GM21723 (cell line): Measurements from ENCODE around the gene FTL.

Source experiments
- ATAC-seq: cut with Tn5 transposase; IDR thresholded peaks from one replicate; pipeline ENCODE4 v1.9.1; 2021; ENCODE audit warnings: mild to moderate bottlenecking, moderate library complexity; ENCODE audit not compliant: unreplicated experiment

Gene FTL

GRCh38 chr19:48989701-48990291 lies 24.7 kb downstream of the FTL start:
- ATAC-seq: no peak

- no peak for ATAC-seq
Measured at GRCh38 chr19:48990400-48990799, 25.3 kb downstream of the FTL start.

- no peak for ATAC-seq
Measured at GRCh38 chr19:48991011-48991609, 26.0 kb downstream of the FTL start.

- no peak for ATAC-seq
Measured at GRCh38 chr19:48991873-48992580, 26.9 kb downstream of the FTL start.

- no peak for ATAC-seq
Measured at GRCh38 chr19:48992581-48993174, 27.6 kb downstream of the FTL start.

GRCh38 chr19:48993175-48994034 lies 28.3 kb downstream of the FTL start, which contains the start of the genes GYS1 and RUVBL2:
TSS of gene GYS1 (minus strand) at chr19:48993309. CDS start at chr19:48993112, 197 bp downstream.
TSS of gene RUVBL2 (plus strand) at chr19:48993887. CDS start at chr19:48993912, 25 bp downstream.
- ATAC-seq: peak; percentile 87

GRCh38 chr19:48994035-48994386 lies 28.9 kb downstream of the FTL start:
- ATAC-seq: no peak

- ATAC-seq: no peak
Measured at GRCh38 chr19:48997972-48998371, 32.9 kb downstream of the FTL start.

GRCh38 chr19:48999481-49000325 lies 34.6 kb downstream of the FTL start:
- ATAC-seq: no peak

GRCh38 chr19:49004133-49004532 lies 39.0 kb downstream of the FTL start:
- no peak for ATAC-seq

- no peak for ATAC-seq
Measured at GRCh38 chr19:49004964-49005614, 40.0 kb downstream of the FTL start.

- ATAC-seq: no peak
Measured at GRCh38 chr19:49006905-49007304, 41.8 kb downstream of the FTL start.

GRCh38 chr19:49009828-49010227 lies 44.7 kb downstream of the FTL start:
- ATAC-seq: no peak

GRCh38 chr19:49010453-49010852 lies 45.3 kb downstream of the FTL start:
- ATAC-seq: no peak

GRCh38 chr19:49011194-49011593 lies 46.1 kb downstream of the FTL start:
- no peak for ATAC-seq

- no peak for ATAC-seq
Measured at GRCh38 chr19:49014123-49014869, 49.2 kb downstream of the FTL start.

- no peak for ATAC-seq
Measured at GRCh38 chr19:49014870-49015255, 49.8 kb downstream of the FTL start.

GRCh38 chr19:49016067-49016839 lies 51.1 kb downstream of the FTL start:
- no peak for ATAC-seq
